OCI-LY1 (cell line): Measurements from ENCODE around the gene CEP164.

Source experiments
- H2AFZ ChIP-seq: fragments of 200-600 bp; sonication (generic), shearing (Covaris generic); 2 replicates; pipeline ENCODE4 v1.6.0; 2014; ENCODE audit warnings: antibody characterized with exemption, mild to moderate bottlenecking, low read length
- H3F3A ChIP-seq: fragments of 200-600 bp; sonication (generic), shearing (Covaris generic); 2 replicates; pipeline ENCODE4 v1.6.0; 2014; ENCODE audit warnings: mild to moderate bottlenecking, antibody characterized with exemption, low read length, moderate library complexity; ENCODE audit not compliant: insufficient read depth
- H3K27ac ChIP-seq: fragments of 200-600 bp; sonication (generic); 2 replicates; pipeline ENCODE4 v1.5.1; 2014; ENCODE audit warnings: low read length, mixed run types, mild to moderate bottlenecking, low read depth; ENCODE audit not compliant: poor library complexity, severe bottlenecking
- H3K27me3 ChIP-seq: fragments of 200-600 bp; sonication (generic); 2 replicates; pipeline ENCODE4 v1.6.0; 2014; ENCODE audit warnings: antibody characterized with exemption, mild to moderate bottlenecking, low read length, moderate library complexity; ENCODE audit not compliant: insufficient read depth
- H3K36me3 ChIP-seq: fragments of 200-600 bp; sonication (generic); 2 replicates; pipeline ENCODE4 v1.6.1; 2014; ENCODE audit warnings: mild to moderate bottlenecking, antibody characterized with exemption, low read length, moderate library complexity, mixed read lengths; ENCODE audit not compliant: insufficient read depth
- H3K4me1 ChIP-seq: fragments of 200-600 bp; sonication (generic); 2 replicates; pipeline ENCODE4 v1.5.1; 2014; ENCODE audit warnings: mild to moderate bottlenecking, low read length, moderate library complexity; ENCODE audit not compliant: insufficient read depth, severe bottlenecking
- H3K4me2 ChIP-seq: fragments of 200-600 bp; sonication (generic), shearing (Covaris generic); 2 replicates; pipeline ENCODE4 v1.6.1; 2014; ENCODE audit warnings: low read length
- H3K4me3 ChIP-seq: fragments of 200-600 bp; sonication (generic); 2 replicates; pipeline ENCODE4 v1.5.1; 2014; ENCODE audit warnings: low read length, low read depth, mild to moderate bottlenecking, mixed read lengths; ENCODE audit not compliant: poor library complexity, severe bottlenecking
- H3K79me2 ChIP-seq: fragments of 200-600 bp; shearing (Covaris generic); 2 replicates; pipeline ENCODE4 v1.6.1; 2016; ENCODE audit warnings: mixed run types, low read length, mixed read lengths; ENCODE audit not compliant: insufficient read depth
- H3K9ac ChIP-seq: fragments of 200-600 bp; sonication (generic), shearing (Covaris generic); 2 replicates; pipeline ENCODE4 v1.6.1; 2014; ENCODE audit warnings: mild to moderate bottlenecking, low read length, mixed read lengths
- H3K9me2 ChIP-seq: fragments of 200-600 bp; sonication (generic), shearing (Covaris generic); 2 replicates; pipeline ENCODE4 v1.6.1; 2014; ENCODE audit warnings: low read depth, mild to moderate bottlenecking, low read length, mixed read lengths
- H3K9me3 ChIP-seq: fragments of 200-600 bp; shearing (Covaris generic); 2 replicates; pipeline ENCODE4 v1.6.1; 2014; ENCODE audit warnings: low read length, mixed read lengths
- H4K20me1 ChIP-seq: fragments of 200-600 bp; sonication (generic), shearing (Covaris generic); 2 replicates; pipeline ENCODE4 v1.6.0; 2016; ENCODE audit warnings: mild to moderate bottlenecking, low read length; ENCODE audit not compliant: insufficient read depth
- EZH2 ChIP-seq: fragments of 200-600 bp; sonication (generic), shearing (Covaris generic); IDR thresholded peaks from 2 replicates; pipeline ENCODE4 v1.8.0; 2017; ENCODE audit warnings: borderline replicate concordance, mixed run types, mild to moderate bottlenecking, antibody characterized with exemption, low read length, moderate library complexity, mixed read lengths
- TF ChIP-seq, protein P1 (sequence below): fragments of 200-600 bp; sonication (generic), shearing (Covaris generic); IDR thresholded peaks from 2 replicates; pipeline ENCODE4 v1.5.1; 2017; ENCODE audit warnings: mild to moderate bottlenecking, antibody characterized with exemption, low read length, moderate library complexity, mixed read lengths

CEP164 gene

GRCh38 chr11:117327567-117328374 lies at the start of gene CEP164:
Gene CEP164, plus strand, starts transcription at chr11:117327854. Its CDS starts 10,733 bp downstream, at chr11:117338587.
- H3K4me2 ChIP-seq = peak within 1 kb of the TSS; percentile 86
- H3K27ac ChIP-seq = no peak within 1 kb of the TSS
- H3K27me3 ChIP-seq = no peaks in the 10 kb centered on the region
- H3K79me2 ChIP-seq = no peaks in the 10 kb centered on the region
- H3K9me3 ChIP-seq = no peaks in the 10 kb centered on the region
- no peak for TF ChIP-seq EZH2
- TF ChIP-seq, protein P1, sequence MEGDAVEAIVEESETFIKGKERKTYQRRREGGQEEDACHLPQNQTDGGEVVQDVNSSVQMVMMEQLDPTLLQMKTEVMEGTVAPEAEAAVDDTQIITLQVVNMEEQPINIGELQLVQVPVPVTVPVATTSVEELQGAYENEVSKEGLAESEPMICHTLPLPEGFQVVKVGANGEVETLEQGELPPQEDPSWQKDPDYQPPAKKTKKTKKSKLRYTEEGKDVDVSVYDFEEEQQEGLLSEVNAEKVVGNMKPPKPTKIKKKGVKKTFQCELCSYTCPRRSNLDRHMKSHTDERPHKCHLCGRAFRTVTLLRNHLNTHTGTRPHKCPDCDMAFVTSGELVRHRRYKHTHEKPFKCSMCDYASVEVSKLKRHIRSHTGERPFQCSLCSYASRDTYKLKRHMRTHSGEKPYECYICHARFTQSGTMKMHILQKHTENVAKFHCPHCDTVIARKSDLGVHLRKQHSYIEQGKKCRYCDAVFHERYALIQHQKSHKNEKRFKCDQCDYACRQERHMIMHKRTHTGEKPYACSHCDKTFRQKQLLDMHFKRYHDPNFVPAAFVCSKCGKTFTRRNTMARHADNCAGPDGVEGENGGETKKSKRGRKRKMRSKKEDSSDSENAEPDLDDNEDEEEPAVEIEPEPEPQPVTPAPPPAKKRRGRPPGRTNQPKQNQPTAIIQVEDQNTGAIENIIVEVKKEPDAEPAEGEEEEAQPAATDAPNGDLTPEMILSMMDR = no peak
- peak within 1 kb of the TSS; percentile 72 for H3K4me3 ChIP-seq
- H3K9ac ChIP-seq = peak within 1 kb of the TSS; percentile 72
- H3K36me3 ChIP-seq = no peaks in the 10 kb centered on the region
- no peaks in the 10 kb centered on the region for H4K20me1 ChIP-seq
- H3K9me2 ChIP-seq = no peaks in the 10 kb centered on the region
- no peaks in the 10 kb centered on the region for H3F3A ChIP-seq
- H2AFZ ChIP-seq = no peak within 1 kb of the TSS
- peaks cover 14% of the 10 kb centered on the region for H3K4me1 ChIP-seq

GRCh38 chr11:117278347-117278746 lies 49.3 kb upstream of the CEP164 start:
- Histone ChIP-seq H3K9me3 (no peaks in the 10 kb centered on the region), H3K4me1 (no peaks in the 10 kb centered on the region), H3K4me3 (no peak overlapping the region), H2AFZ (no peak overlapping the region), H3K27me3 (no peaks in the 10 kb centered on the region), H3K36me3 (peaks cover 3% of the 10 kb centered on the region; the same call in 1 of the 2 replicates), H3K9me2 (no peaks in the 10 kb centered on the region), H3K79me2 (no peaks in the 10 kb centered on the region), H3K4me2 (no peak overlapping the region), H3K27ac (no peak overlapping the region), H3K9ac (no peak overlapping the region), H3F3A (no peaks in the 10 kb centered on the region), H4K20me1 (no peaks in the 10 kb centered on the region)
- TF ChIP-seq EZH2 = no peak
- TF ChIP-seq, protein P1 = no peak

- H3K4me2 ChIP-seq = no peak overlapping the region
- no peaks in the 10 kb centered on the region for H3K4me1 ChIP-seq
- H3F3A ChIP-seq = no peaks in the 10 kb centered on the region
- H3K27ac ChIP-seq = no peak overlapping the region
- TF ChIP-seq EZH2 = no peak
- TF ChIP-seq, protein P1 = no peak
- H3K9ac ChIP-seq = no peak overlapping the region
- H3K9me3 ChIP-seq = no peaks in the 10 kb centered on the region
- H4K20me1 ChIP-seq = no peaks in the 10 kb centered on the region
- no peaks in the 10 kb centered on the region for H3K27me3 ChIP-seq
- H2AFZ ChIP-seq = no peak overlapping the region
- peaks cover 3% of the 10 kb centered on the region; the same call in 1 of the 2 replicates for H3K36me3 ChIP-seq
- H3K79me2 ChIP-seq = no peaks in the 10 kb centered on the region
- H3K4me3 ChIP-seq = no peak overlapping the region
- no peaks in the 10 kb centered on the region for H3K9me2 ChIP-seq
Observed at GRCh38 chr11:117279711-117280376, 47.8 kb upstream of the CEP164 start.
